Measurements from ENCODE around the gene METRN.
A peak's percentile ranks its signal among the peaks of the same experiment; 100 is the strongest.

The METRN gene

DNA sequence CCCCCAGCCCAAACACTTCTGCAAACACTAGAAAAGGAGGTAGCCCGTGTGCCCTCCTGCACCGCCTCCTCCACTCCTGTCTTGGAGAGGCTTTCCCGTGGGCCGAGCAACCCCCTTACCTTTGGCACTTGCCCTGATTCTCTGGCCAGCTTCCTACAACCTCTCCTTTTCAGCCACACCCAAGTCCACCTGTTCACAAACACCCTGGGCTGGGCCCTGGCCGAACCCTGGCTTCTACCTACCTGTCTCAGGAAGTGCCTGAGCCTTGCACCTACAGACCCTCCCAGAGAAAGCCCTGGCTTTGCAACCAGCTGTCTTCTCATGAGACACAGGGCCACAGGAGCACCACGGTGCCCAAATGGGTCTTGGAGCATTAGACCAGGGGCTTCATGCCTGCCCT is 4.0 kb downstream of the METRN start:
- ATAC-seq (no peak), DNase-seq (no peak)
- no peaks in the 10 kb centered on the region for H3K36me3 Mint-ChIP-seq (ENCODE audit: low read depth)
- peaks cover 3% of the 10 kb centered on the region for H3K27me3 Mint-ChIP-seq
- H3K27ac Mint-ChIP-seq: peak overlapping the region; percentile 50
- H3K4me1 Mint-ChIP-seq: peaks cover 23% of the 10 kb centered on the region
- H3K9me3 Mint-ChIP-seq: no peaks in the 10 kb centered on the region
- peak overlapping the region; percentile 85 for H3K4me3 Mint-ChIP-seq

- Mint-ChIP-seq H3K4me1 (peaks cover 23% of the 10 kb centered on the region), H3K4me3 (peak overlapping the region; percentile 85), H3K36me3 (ENCODE audit: low read depth) (no peaks in the 10 kb centered on the region), H3K9me3 (no peaks in the 10 kb centered on the region), H3K27me3 (no peaks in the 10 kb centered on the region), H3K27ac (peak overlapping the region; percentile 84)
- ATAC-seq (no peak), DNase-seq (no peak)
Observed at GRCh38 chr16:719815-720446, 5.0 kb downstream of the METRN start.

- Mint-ChIP-seq H3K9me3 (no peaks in the 10 kb centered on the region), H3K27ac (peak overlapping the region; percentile 84), H3K4me1 (peaks cover 23% of the 10 kb centered on the region), H3K27me3 (no peaks in the 10 kb centered on the region), H3K36me3 (ENCODE audit: low read depth) (no peaks in the 10 kb centered on the region), H3K4me3 (peak overlapping the region; percentile 85)
- DNase-seq (peak; percentile 71), ATAC-seq (peak; percentile 48)
Observed at GRCh38 chr16:720447-720989, 5.6 kb downstream of the METRN start.

GRCh38 chr16:720990-721764 is 6.3 kb downstream of the METRN start, which contains the start of gene ANTKMT:
Gene ANTKMT (plus strand): TSS chr16:721146. CDS start chr16:721275, 129 bp downstream.
- peak within 1 kb of the TSS; percentile 85 for H3K4me3 Mint-ChIP-seq
- no peaks in the 10 kb centered on the region for H3K9me3 Mint-ChIP-seq
- no peaks in the 10 kb centered on the region for H3K27me3 Mint-ChIP-seq
- H3K4me1 Mint-ChIP-seq: peaks cover 23% of the 10 kb centered on the region
- H3K36me3 Mint-ChIP-seq (ENCODE audit: low read depth): no peaks in the 10 kb centered on the region
- peak within 1 kb of the TSS; percentile 84 for H3K27ac Mint-ChIP-seq
- ATAC-seq (peak; percentile 64), DNase-seq (peak; percentile 84)

- ATAC-seq (no peak), DNase-seq (no peak)
- H3K27me3 Mint-ChIP-seq: no peaks in the 10 kb centered on the region
- no peak overlapping the region for H3K27ac Mint-ChIP-seq
- no peaks in the 10 kb centered on the region for H3K36me3 Mint-ChIP-seq (ENCODE audit: low read depth)
- H3K4me3 Mint-ChIP-seq: peak overlapping the region; percentile 74
- no peaks in the 10 kb centered on the region for H3K9me3 Mint-ChIP-seq
- H3K4me1 Mint-ChIP-seq: peaks cover 19% of the 10 kb centered on the region
Observed at GRCh38 chr16:721765-722540, 7.0 kb downstream of the METRN start.

DNA sequence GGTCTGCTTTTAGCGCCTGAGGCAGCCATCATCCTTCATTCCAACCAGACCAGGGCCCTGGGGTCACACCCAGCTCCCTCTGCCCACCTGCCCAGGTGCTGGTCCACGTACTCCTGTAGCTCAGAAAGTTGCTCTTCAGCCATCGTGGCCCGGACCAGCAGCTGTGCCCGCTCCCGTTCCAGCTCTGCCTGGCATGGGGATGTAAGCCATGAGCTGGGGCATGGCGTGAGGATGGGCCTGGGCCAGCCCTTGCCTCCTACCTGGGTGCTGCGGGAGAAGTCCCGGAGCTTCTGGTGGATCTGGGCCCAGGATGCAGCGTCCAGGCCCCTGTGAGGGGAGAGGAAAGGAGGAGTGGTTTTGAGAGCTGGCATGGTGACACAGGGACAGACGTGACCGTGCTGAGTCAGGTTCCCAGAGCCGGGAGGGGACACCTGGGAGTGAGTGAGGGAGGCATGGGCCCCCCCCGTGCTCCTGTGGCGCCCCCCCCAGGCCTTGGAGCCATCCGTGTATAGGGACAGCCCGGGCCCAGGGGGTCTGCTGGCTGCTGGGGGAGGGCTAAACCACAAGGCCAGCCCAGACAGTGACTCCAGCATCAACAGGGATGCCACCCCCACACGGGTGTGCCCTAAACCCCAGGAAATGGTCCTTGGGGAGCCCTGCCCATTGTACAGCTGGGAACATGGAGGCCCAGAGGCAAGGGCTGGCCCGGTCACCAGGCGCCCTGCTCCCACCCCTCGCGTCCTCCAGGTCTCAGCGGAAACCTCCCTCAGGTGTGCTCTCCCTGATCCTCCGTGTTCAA is 8.1 kb downstream of the METRN start:
- ATAC-seq (no peak), DNase-seq (no peak)
- Mint-ChIP-seq H3K27ac (no peak overlapping the region), H3K9me3 (no peaks in the 10 kb centered on the region), H3K36me3 (ENCODE audit: low read depth) (no peaks in the 10 kb centered on the region), H3K4me3 (peak overlapping the region; percentile 74), H3K4me1 (peaks cover 19% of the 10 kb centered on the region), H3K27me3 (no peaks in the 10 kb centered on the region)

GRCh38 chr16:723695-724094 is 8.8 kb downstream of the METRN start:
- no peak for ATAC-seq
- Mint-ChIP-seq H3K4me3 (no peak overlapping the region), H3K36me3 (ENCODE audit: low read depth) (no peaks in the 10 kb centered on the region), H3K27me3 (no peaks in the 10 kb centered on the region), H3K27ac (no peak overlapping the region), H3K9me3 (no peaks in the 10 kb centered on the region), H3K4me1 (peaks cover 18% of the 10 kb centered on the region)
- no peak for DNase-seq

- Mint-ChIP-seq H3K4me3 (no peak overlapping the region), H3K27me3 (no peaks in the 10 kb centered on the region), H3K36me3 (ENCODE audit: low read depth) (no peaks in the 10 kb centered on the region), H3K9me3 (no peaks in the 10 kb centered on the region), H3K27ac (no peak overlapping the region), H3K4me1 (peaks cover 11% of the 10 kb centered on the region)
- ATAC-seq: no peak
- DNase-seq: no peak
Observed at GRCh38 chr16:724188-725040, 9.5 kb downstream of the METRN start.

- no peak for DNase-seq
- H3K4me1 Mint-ChIP-seq: peaks cover 7% of the 10 kb centered on the region
Observed at GRCh38 chr16:725041-725376, 10.1 kb downstream of the METRN start.

GRCh38 chr16:725463-726187 is 10.7 kb downstream of the METRN start:
- Mint-ChIP-seq H3K36me3 (ENCODE audit: low read depth) (no peaks in the 10 kb centered on the region), H3K4me1 (peaks cover 4% of the 10 kb centered on the region), H3K27me3 (no peaks in the 10 kb centered on the region), H3K4me3 (peak overlapping the region; percentile 45), H3K9me3 (no peaks in the 10 kb centered on the region), H3K27ac (no peak overlapping the region)
- DNase-seq: no peak
- no peak for ATAC-seq

More at GRCh38 chr16:725041-725376, 10.1 kb downstream of the METRN start:
- no peaks in the 10 kb centered on the region for H3K27me3 Mint-ChIP-seq
- no peaks in the 10 kb centered on the region for H3K36me3 Mint-ChIP-seq (ENCODE audit: low read depth)
- no peaks in the 10 kb centered on the region for H3K9me3 Mint-ChIP-seq
- ATAC-seq: no peak
- no peak overlapping the region for H3K4me3 Mint-ChIP-seq
- no peak overlapping the region for H3K27ac Mint-ChIP-seq

GRCh38 chr16:726188-726437 is 11.2 kb downstream of the METRN start:
- Mint-ChIP-seq H3K9me3 (no peaks in the 10 kb centered on the region), H3K4me1 (peaks cover 4% of the 10 kb centered on the region), H3K27ac (no peak overlapping the region), H3K4me3 (no peak overlapping the region), H3K36me3 (ENCODE audit: low read depth) (no peaks in the 10 kb centered on the region), H3K27me3 (no peaks in the 10 kb centered on the region)
- ATAC-seq (no peak), DNase-seq (no peak)

GRCh38 chr16:726438-727290 is 11.7 kb downstream of the METRN start, which contains the start of the genes CCDC78 and HAGHL:
Gene CCDC78 (minus strand): TSS chr16:726443. CDS start chr16:726367, 76 bp downstream.
Gene HAGHL (plus strand): TSS chr16:727106. CDS start chr16:727510, 404 bp downstream.
- peak within 1 kb of the TSS; percentile 61 for H3K4me3 Mint-ChIP-seq
- no peaks in the 10 kb centered on the region for H3K36me3 Mint-ChIP-seq (ENCODE audit: low read depth)
- ATAC-seq (peak; percentile 5), DNase-seq (peak; percentile 76)
- H3K27ac Mint-ChIP-seq: peak within 1 kb of the TSS; percentile 31
- no peaks in the 10 kb centered on the region for H3K9me3 Mint-ChIP-seq
- peaks cover 4% of the 10 kb centered on the region for H3K4me1 Mint-ChIP-seq
- H3K27me3 Mint-ChIP-seq: no peaks in the 10 kb centered on the region
